K562 (cell line): ENCODE measurements around the gene KRI1. TPM values are rescaled to one million over a fixed set of nuclear protein-coding genes. Genes with fewer than 3 reads are reported as not detected.

Experiments
- CBFA2T3 ChIP-seq: fragments of 450-650 bp; IDR thresholded peaks from 2 replicates; pipeline ENCODE4 v1.6.1; 2017
- CHCHD3 ChIP-seq: fragments of 250-450 bp; sonication (Bioruptor Pico); IDR thresholded peaks from 2 replicates; pipeline ENCODE4 v2.1.2; 2022; ENCODE audit warnings: mild to moderate bottlenecking
- CTCFL ChIP-seq: IDR thresholded peaks from 2 replicates; pipeline ENCODE4 v1.6.1; 2011; ENCODE audit warnings: borderline replicate concordance, low read depth, mild to moderate bottlenecking, moderate library complexity, low read length; ENCODE audit not compliant: insufficient read depth, poor library complexity, severe bottlenecking
- DDX20 ChIP-seq: fragments of 450-650 bp; IDR thresholded peaks from 2 replicates; pipeline ENCODE4 v1.6.1; 2016; ENCODE audit warnings: missing genetic modification characterization, low read depth, mild to moderate bottlenecking, missing compliant biosample characterization, moderate library complexity
- GATAD2A ChIP-seq: fragments of 450-650 bp; IDR thresholded peaks from 2 replicates; pipeline ENCODE4 v1.6.1; 2017
- LCOR ChIP-seq: sonication (generic); formaldehyde crosslinking; IDR thresholded peaks from 2 replicates; pipeline ENCODE4 v1.8.0; 2022; ENCODE audit warnings: mild to moderate bottlenecking, missing genetic modification reagents
- MTA3 ChIP-seq: fragments of 450-650 bp; formaldehyde crosslinking; IDR thresholded peaks from 2 replicates; pipeline ENCODE4 v1.6.1; 2017; ENCODE audit warnings: mild to moderate bottlenecking, borderline replicate concordance
- PRPF4 ChIP-seq: fragments of 200-400 bp; formaldehyde crosslinking; IDR thresholded peaks from one replicate; pipeline ENCODE4 v1.6.1; 2017; ENCODE audit warnings: low read length, low read depth, mild to moderate bottlenecking; ENCODE audit not compliant: insufficient read depth, poor library complexity, severe bottlenecking
- ZNF76 ChIP-seq: fragments of 250-450 bp; sonication (Bioruptor Pico); IDR thresholded peaks from 2 replicates; pipeline ENCODE4 v1.4.0; 2020; ENCODE audit warnings: mild to moderate bottlenecking, moderate library complexity, borderline replicate concordance
- ZSCAN32 ChIP-seq: fragments of 450-650 bp; formaldehyde crosslinking; IDR thresholded peaks from 2 replicates; pipeline ENCODE4 v1.4.0; 2020; ENCODE audit warnings: mild to moderate bottlenecking, moderate library complexity
- polyA plus RNA-seq, 8 experiments: library from polyadenylated mRNA; depleted of rRNA in 4 of 8; stranded (reverse) in 5 of 8; unstranded in 3 of 8; fragments of >200 nt; fragmentation: Nextera tagmentation in 2 of 8; fragmentation: Illumina TruSeq in 1 of 8; extraction: Ambion mirVana in 2 of 8; extraction: Trizol in 1 of 8; gene quantifications; 2 replicates each; pipeline versions ENCODE4 v1.2.1 to v1.2.3, GENCODE V29; 2011 to 2014; ENCODE audit warnings: inconsistent platforms in 1 of 8, missing spikeins in 1 of 8
- total RNA-seq, 7 experiments: library from RNA; depleted of rRNA in 6 of 7; stranded (reverse); fragments of >200 nt in 6 of 7; fragmentation: Illumina TruSeq in 2 of 7; extraction: Trizol in 2 of 7; gene quantifications; 2 replicates each; pipeline versions ENCODE4 v1.2.1 to v1.2.3, GENCODE V29; 2011 to 2021; ENCODE audit warnings: low replicate concordance in 1 of 7
- TF ChIP-seq, protein P1 (sequence below), 2 experiments: fragments of 450-650 bp; formaldehyde crosslinking in 1 of 2; IDR thresholded peaks; 2 replicates each; pipeline versions ENCODE4 v1.4.0 to v1.6.1; 2014 to 2020; ENCODE audit warnings: mild to moderate bottlenecking in 2 of 2, borderline replicate concordance in 1 of 2, low read depth in 1 of 2
- TF ChIP-seq, protein P2 (sequence below): fragments of 150-350 bp; conservative IDR thresholded peaks from 2 replicates; pipeline ENCODE4 v1.6.1; 2014; ENCODE audit warnings: low read length
- TF ChIP-seq, protein P3 (sequence below): fragments of 250-450 bp; sonication (Bioruptor Pico); IDR thresholded peaks from 2 replicates; pipeline ENCODE4 v1.5.0; 2020; ENCODE audit warnings: mild to moderate bottlenecking

Gene KRI1
- total and polyA plus RNA-seq, 9 of the 15 experiments (the other 6 are each of a cell fraction or from before 2014, with no cell fraction given): 1.1 to 50.7 (median 24.7) TPM

DNA sequence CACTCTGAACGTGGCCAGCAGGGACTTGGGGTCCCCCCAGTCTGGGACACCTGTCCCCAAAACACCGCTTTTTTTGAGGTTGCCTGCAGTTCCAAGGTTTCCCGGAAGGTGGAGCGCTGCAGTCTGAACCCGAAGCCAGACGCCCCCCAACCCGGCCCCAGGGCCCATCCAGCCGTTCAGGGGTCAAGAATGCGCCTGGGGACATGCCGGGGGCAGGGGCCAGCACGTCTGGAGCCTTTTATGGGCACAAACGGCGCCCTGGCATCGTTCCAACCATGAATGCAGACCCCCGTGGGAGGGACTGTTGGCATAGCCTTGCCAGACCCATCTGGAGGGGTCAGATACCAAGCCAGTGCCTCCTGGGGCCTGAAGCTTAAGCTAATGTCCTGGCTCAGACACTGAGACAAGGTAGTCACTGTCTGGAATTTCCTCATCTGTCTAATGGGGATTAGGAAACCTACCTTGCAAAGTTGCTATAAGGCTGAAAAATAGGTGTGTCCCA is 55.5 kb downstream of the KRI1 start (continued):
- TF ChIP-seq, protein P1, sequence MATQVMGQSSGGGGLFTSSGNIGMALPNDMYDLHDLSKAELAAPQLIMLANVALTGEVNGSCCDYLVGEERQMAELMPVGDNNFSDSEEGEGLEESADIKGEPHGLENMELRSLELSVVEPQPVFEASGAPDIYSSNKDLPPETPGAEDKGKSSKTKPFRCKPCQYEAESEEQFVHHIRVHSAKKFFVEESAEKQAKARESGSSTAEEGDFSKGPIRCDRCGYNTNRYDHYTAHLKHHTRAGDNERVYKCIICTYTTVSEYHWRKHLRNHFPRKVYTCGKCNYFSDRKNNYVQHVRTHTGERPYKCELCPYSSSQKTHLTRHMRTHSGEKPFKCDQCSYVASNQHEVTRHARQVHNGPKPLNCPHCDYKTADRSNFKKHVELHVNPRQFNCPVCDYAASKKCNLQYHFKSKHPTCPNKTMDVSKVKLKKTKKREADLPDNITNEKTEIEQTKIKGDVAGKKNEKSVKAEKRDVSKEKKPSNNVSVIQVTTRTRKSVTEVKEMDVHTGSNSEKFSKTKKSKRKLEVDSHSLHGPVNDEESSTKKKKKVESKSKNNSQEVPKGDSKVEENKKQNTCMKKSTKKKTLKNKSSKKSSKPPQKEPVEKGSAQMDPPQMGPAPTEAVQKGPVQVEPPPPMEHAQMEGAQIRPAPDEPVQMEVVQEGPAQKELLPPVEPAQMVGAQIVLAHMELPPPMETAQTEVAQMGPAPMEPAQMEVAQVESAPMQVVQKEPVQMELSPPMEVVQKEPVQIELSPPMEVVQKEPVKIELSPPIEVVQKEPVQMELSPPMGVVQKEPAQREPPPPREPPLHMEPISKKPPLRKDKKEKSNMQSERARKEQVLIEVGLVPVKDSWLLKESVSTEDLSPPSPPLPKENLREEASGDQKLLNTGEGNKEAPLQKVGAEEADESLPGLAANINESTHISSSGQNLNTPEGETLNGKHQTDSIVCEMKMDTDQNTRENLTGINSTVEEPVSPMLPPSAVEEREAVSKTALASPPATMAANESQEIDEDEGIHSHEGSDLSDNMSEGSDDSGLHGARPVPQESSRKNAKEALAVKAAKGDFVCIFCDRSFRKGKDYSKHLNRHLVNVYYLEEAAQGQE (IDR thresholded peaks at IDR 0.05; ENCODE audit: borderline replicate concordance): peak; percentile 34; the same call in 1 of the 2 replicates
- TF ChIP-seq, protein P1 (CRISPR knock-in tag; IDR thresholded peaks at IDR 0.05; ENCODE audit: low read depth): no peak
- TF ChIP-seq, protein P2, sequence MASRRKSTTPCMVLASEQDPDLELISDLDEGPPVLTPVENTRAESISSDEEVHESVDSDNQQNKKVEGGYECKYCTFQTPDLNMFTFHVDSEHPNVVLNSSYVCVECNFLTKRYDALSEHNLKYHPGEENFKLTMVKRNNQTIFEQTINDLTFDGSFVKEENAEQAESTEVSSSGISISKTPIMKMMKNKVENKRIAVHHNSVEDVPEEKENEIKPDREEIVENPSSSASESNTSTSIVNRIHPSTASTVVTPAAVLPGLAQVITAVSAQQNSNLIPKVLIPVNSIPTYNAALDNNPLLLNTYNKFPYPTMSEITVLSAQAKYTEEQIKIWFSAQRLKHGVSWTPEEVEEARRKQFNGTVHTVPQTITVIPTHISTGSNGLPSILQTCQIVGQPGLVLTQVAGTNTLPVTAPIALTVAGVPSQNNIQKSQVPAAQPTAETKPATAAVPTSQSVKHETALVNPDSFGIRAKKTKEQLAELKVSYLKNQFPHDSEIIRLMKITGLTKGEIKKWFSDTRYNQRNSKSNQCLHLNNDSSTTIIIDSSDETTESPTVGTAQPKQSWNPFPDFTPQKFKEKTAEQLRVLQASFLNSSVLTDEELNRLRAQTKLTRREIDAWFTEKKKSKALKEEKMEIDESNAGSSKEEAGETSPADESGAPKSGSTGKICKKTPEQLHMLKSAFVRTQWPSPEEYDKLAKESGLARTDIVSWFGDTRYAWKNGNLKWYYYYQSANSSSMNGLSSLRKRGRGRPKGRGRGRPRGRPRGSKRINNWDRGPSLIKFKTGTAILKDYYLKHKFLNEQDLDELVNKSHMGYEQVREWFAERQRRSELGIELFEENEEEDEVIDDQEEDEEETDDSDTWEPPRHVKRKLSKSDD: no peak
- 0 out of 2 replicates have a peak, but pooled peaks have one; percentile 44 for TF ChIP-seq LCOR (CRISPR knock-in tag)
- TF ChIP-seq DDX20: no peak
- no peak for TF ChIP-seq CTCFL
- TF ChIP-seq MTA3: 0 out of 2 replicates have a peak, but pooled peaks have one; percentile 42
- TF ChIP-seq, protein P3, sequence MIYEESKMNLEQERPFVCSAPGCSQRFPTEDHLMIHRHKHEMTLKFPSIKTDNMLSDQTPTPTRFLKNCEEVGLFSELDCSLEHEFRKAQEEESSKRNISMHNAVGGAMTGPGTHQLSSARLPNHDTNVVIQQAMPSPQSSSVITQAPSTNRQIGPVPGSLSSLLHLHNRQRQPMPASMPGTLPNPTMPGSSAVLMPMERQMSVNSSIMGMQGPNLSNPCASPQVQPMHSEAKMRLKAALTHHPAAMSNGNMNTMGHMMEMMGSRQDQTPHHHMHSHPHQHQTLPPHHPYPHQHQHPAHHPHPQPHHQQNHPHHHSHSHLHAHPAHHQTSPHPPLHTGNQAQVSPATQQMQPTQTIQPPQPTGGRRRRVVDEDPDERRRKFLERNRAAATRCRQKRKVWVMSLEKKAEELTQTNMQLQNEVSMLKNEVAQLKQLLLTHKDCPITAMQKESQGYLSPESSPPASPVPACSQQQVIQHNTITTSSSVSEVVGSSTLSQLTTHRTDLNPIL: no peak
- no peak for TF ChIP-seq CHCHD3 (CRISPR knock-in tag)
- 0 out of 2 replicates have a peak, but pooled peaks have one; percentile 15 for TF ChIP-seq GATAD2A
- no peak for TF ChIP-seq PRPF4
- TF ChIP-seq CBFA2T3: 0 out of 2 replicates have a peak, but pooled peaks have one; percentile 6
- no peak for TF ChIP-seq ZSCAN32 (CRISPR knock-in tag)
- no peak for TF ChIP-seq ZNF76 (CRISPR knock-in tag)
